HG03565 (cell line): Measurements from ENCODE around the gene CASZ1.

Experiments
- ATAC-seq: cut with Tn5 transposase; IDR thresholded peaks from one replicate; pipeline ENCODE4 v1.9.1; 2021; ENCODE audit warnings: mild to moderate bottlenecking, moderate library complexity; ENCODE audit not compliant: unreplicated experiment

Gene CASZ1

GRCh38 chr1:10776190-10776905 is 20.1 kb downstream of the CASZ1 start:
- ATAC-seq = no peak

- ATAC-seq = no peak
Measured at GRCh38 chr1:10775763-10776162, 20.7 kb downstream of the CASZ1 start.

GRCh38 chr1:10774615-10775310 is 21.7 kb downstream of the CASZ1 start:
- ATAC-seq = no peak

- ATAC-seq = no peak
Measured at GRCh38 chr1:10773851-10774614, 22.4 kb downstream of the CASZ1 start.

DNA sequence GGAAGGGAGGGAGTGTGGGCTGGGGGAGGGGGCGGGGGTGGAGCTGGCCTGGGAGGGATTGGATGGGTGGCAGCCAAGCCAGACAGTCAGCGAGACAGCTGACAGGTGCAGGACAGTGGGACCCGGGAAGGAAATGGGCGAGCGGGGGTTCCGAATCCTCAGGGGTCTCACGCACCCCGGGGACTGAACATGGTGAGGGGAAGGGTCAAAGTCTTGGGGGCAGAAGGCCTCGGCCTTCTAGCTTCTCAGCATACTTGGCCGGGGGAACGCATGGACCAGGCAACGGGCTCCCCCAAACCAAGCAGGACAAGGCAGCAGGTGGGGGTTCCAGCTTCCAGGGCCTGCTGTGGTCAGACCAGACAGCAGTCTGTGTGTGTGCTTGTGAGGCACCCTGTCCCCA is 23.1 kb downstream of the CASZ1 start:
- no peak for ATAC-seq

DNA sequence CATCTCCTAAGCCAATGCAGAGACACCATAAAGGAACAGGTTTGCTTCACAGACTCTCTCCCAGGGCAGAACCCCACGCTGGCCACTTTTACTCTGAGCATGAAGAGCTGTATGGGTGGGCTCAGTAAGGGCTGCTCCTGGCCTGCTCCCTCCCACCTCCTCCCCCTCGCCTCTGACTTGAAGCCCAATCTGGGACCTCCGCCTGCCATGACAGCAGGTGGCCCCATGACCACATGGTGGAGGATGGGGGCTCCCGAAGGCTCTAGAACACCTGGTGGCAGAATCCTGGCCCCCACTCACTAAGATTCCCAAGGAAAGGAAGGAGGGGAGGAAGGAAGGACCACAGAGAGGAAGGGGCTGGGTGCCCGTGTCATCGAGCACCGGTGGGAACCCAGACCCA is 23.7 kb downstream of the CASZ1 start:
- no peak for ATAC-seq

DNA sequence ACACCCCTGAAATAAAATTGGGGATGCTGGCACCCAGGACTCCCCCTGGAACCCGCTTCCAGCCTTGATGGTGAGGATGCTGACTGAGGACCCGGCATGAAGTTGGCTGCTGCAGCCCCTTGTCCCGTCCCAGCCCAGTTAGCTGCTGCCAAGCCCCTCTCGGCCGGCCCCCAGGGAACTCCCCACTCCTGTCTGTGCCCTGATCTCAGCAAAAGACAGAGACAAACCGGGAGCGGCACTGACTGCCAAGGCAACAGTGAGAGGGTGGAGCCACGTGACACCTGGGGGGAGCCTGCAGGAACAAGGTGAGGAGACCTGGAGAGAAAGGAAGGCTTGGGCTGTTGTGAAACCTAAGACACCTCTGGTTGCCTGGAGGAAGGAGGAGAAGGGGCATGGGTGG is 24.7 kb downstream of the CASZ1 start:
- ATAC-seq = no peak

- no peak for ATAC-seq
Measured at GRCh38 chr1:10768552-10768951, 27.9 kb downstream of the CASZ1 start.

GRCh38 chr1:10767282-10767681 is 29.2 kb downstream of the CASZ1 start:
- no peak for ATAC-seq

- no peak for ATAC-seq
Measured at GRCh38 chr1:10765734-10766478, 30.5 kb downstream of the CASZ1 start.

DNA sequence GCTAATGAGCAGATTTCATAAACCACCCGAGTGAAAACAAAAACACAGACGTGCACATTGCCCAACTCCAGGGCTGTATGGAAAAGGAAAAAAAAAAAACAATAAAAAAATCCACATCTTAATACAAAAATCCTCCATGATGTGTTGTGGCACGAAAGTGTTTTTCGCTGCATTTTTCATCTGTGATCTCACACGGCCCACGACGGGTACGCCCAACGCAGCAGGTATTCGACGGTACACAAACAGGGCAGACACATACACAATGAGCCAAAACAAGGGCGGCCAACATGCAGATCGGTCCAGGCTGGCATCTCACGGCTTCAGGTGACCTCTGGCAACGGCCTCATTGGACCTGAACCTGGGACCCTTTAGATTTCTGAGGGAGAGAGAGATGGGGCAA is 31.1 kb downstream of the CASZ1 start:
- ATAC-seq = no peak

DNA sequence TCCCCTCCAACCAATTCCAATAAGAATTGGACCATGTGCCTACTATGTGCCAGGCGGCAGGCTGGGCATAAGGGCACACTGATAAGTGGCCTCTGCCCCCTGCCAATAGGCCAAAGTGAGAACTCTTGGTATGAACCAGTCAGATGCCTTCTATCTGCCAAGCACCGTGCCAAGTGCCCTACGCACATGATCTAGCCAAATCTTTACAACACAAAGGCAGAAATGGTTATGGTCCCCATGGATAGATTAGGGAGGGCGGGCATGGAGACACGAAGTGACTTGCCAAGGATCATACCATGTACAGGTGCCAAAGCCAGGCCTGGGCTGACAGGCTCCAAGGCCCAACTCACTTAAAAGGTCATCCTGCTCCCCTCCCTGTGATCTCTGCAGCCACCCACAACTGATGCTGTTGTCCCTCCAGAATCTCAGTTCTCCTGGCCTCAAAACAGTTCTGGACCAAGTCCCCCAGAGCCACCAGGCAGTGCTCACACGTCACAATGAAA is 32.1 kb downstream of the CASZ1 start:
- ATAC-seq = no peak

DNA sequence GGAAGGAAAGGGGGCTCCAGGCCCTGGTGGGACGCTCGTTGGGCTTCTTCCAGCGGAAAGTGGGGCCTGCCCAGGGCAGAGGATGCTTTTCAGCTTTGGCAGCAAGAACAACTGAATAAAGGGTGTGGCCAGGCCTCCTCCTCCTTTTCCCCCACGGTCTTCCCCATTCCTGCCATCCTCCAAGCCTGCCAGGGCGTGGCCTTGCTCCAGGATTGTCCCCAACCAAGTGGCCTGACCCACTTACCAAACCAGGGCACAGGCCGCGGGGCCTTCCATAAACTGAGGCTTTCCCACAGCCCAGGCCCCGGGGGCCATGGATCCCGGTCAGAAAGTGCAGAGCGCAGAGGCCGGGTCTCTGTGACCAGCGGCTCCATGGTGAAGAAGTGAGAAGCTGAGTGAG is 33.6 kb downstream of the CASZ1 start:
- ATAC-seq = no peak

GRCh38 chr1:10762153-10762523 is 34.3 kb downstream of the CASZ1 start:
- ATAC-seq = no peak

DNA sequence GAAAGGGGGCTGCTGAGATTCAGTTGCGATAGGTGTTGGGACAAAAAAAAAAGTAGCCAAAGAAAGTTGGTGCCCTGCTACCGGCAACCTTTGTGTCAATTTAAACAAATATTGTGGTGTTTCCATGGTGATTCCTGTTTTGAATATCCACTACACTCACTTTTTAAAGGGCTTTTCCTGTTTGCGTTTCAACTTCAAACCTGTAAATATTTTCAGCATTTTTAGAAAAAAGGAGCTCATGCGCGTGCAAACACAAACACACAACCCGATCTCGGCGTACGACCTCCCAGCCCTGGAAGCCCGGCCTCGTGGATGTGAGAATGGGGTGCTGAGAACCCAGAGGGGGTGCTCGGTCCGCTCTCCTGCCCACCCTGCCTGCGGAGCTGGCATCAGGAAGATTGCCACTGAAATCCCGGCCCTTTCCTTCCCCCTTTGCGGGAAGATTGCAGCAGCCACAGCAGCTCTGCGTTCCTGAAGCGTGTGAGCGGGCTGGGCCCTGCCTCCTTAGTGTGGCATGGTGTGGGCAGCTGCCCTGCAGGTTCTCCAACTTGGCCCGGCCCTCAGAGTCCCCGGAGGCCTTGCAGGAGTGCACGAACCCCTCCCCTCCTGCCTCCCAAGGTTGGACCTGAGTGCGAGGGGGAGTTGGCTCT is 34.8 kb downstream of the CASZ1 start:
- no peak for ATAC-seq

GRCh38 chr1:10760566-10761502 is 35.6 kb downstream of the CASZ1 start:
- no peak for ATAC-seq

DNA sequence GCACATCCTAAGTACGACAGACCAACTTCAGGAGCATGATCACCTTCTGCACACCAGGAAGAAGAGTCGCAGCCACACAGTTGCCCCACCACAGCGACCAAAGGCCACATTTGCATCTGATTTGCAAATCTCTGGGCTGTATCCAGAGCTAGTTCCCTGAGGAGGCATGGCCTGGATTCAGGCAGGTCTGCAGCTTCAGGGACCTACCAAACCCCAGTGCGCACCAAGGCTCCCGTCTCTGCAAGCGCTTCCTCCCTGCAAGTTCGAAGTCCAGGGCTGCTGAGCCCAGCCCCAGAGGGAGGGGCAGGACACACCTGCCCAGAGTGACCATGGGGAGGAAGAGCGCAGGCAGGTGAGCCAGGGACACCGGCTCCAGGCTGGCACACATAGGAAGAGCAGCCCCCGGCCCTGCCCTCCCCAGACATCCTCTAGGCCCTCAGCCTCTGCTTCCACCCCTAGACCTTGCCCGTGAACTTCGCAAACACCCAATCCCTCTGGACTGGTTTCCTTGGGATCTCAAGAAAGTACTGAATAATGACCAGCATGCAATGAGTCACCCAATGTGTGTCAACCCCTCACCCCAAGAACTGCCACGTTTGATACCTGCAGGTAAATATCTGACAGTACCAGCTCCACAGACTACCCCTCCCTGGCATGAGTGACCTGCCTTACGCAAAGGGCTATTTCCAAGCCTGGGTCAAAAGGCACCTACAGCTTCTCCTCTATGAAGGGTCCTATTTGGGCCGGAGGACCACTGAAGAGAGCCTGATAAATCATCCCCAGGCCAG is 36.8 kb downstream of the CASZ1 start:
- no peak for ATAC-seq

- no peak for ATAC-seq
Measured at GRCh38 chr1:10756842-10757241, 39.6 kb downstream of the CASZ1 start.
